HG03060 (cell line): ENCODE data around the gene CES1.
"Not testable (repeated sequence)": the region's sequence is repeated elsewhere in the genome, so short reads cannot be mapped to it uniquely, and the experiment has no call there.

Experiments used
- ATAC-seq: cut with Tn5 transposase; IDR thresholded peaks from one replicate; pipeline ENCODE4 v1.9.1; 2021; ENCODE audit warnings: low read depth, moderate number of reproducible peaks; ENCODE audit not compliant: unreplicated experiment

The CES1 gene

DNA sequence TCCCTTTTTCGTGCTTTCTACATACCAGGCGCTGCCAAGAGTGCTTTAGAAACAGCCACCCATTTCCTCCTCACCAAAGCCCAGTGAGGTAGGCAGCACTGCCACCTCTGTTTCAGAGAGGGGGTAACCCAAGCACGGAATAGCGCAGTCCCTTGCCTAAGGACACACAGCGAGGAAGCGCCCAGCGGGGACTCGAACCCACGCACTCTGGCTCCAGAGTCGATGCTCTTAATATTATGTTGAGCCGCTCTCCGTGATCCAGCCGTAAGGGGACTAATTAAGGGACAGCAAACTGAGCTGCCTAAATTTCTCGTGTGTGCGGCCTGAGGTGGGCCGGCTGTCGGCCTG, 497 bp downstream of the CES1 start:
- ATAC-seq, result no peak

DNA sequence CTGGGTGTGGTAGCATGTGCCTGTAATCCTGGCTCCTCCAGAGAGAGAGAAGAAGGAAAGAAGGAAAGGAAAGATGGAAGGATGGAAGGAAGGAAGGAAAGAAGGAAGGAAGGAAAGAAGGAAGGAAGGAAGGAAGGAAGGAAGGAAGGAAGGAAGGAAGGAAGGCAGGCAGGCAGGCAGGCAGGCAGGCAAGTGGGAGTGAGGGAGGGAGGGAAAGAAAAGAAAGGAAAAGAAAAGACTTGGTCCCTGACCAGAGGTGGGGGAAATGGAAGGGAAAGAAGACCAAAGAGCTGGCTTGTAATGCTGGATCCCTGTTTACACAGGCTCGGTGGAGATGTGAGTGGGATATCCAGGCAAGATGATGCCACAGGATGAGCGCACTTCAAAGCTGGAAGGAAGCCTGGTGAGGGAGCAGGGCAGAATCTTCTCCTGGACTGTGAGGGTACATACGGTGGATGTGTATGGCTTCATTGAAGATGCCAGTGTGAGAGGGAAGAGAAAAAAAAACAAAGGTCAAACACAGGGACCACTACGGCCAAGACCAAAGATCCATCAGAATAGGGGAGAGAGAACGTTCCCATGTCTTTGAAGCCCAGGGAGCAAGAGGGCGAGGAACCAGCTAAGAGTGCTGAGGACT, 2.1 kb downstream of the CES1 start:
- no peak for ATAC-seq

DNA sequence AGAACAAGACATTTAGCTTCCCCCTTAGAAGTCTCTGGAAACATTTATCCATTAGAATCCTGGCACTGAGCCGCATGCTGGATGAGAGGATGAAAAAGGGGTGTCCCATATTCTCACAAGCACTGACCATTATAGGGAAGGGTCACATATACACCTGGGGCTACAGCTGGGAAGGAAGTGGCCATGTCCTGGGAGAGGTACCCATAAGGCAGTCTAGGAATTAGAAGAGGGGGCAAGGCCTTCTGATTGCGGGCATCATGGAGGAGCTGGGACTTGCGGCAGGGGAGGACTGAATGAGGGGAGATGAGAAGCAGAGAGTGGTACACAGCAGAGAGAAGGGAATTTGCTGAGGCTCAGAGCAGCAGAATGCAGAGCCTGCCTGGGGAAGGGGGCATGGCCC, 3.7 kb downstream of the CES1 start:
- ATAC-seq, result not testable (repeated sequence)

GRCh38 chr16:55828680-55829079, 4.2 kb downstream of the CES1 start:
- no peak for ATAC-seq

DNA sequence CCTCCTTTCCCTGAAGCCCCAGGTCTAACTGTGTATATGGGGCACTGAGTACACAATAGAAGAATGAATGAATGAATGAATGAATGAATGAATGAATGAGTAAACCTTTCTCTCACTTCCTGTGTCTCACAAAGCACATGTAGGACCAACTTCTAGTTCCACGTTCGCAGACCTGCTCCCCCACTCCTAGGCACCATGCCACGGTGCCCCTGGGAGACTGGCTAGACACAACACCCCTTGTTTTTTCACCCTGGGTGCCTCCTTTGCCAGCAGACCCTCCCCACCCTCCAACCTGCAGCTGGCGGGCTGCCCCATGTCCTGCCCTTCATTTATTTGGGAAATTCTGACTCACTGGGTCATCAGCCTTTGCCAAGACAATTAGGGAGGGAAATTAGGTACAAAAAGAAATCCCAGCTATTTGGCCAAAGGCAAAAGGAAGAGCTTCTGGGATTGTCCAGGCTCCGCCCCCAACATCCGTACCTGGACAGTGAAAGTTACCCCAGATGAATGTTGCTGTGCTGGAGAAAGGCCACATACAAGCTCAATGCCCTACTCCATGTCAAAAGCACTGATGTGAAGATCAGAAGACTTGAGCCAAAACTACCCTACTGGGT, 7.7 kb downstream of the CES1 start:
- no peak for ATAC-seq

- no peak for ATAC-seq
Measured at GRCh38 chr16:55824473-55825000, 8.4 kb downstream of the CES1 start.

GRCh38 chr16:55822280-55822810, 10.6 kb downstream of the CES1 start:
- no peak for ATAC-seq

DNA sequence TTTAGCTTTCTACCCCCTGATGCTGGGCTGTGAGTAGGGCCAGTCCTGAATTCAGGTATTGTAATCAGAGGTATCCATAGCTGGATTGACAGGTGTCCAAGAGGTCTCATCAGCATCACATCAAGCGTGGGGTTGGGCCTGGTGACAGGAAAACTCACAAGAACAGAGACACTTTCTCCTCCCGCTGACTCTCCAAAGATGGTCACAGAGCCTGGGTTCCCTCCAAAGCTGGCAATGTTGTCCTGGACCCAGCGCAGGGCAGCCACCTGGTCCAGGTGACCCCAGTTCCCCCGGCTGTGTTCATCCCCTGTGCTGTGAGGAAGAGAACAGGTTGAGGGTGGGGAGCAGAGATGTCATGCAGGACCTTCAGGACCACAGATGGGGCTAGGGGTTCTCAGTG, 11.7 kb downstream of the CES1 start:
- ATAC-seq, result no peak

- no peak for ATAC-seq
Measured at GRCh38 chr16:55820615-55821014, 12.3 kb downstream of the CES1 start.

- no peak for ATAC-seq
Measured at GRCh38 chr16:55817236-55817912, 15.5 kb downstream of the CES1 start.

- not testable (repeated sequence) for ATAC-seq
Measured at GRCh38 chr16:55816222-55816621, 16.7 kb downstream of the CES1 start.

DNA sequence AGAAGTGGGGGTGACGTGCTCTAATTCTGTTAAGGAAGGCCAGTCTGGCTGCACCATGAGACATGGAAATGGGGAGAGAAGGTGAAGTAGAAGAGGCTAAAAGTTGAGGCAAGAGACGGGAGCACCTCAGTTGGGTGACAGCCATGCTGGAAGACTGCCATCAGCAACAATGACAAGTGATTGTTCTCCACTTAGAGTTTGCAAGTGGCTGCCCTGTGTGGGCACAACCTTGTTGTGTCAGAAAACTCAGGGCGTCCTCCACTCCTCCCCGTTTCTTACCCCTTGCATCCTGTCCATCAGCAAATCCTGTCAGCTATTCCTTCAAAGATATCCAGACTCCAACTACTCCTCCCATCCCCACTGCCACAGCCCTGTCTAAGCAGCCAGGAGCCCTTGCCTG, 17.6 kb downstream of the CES1 start:
- ATAC-seq, result no peak

DNA sequence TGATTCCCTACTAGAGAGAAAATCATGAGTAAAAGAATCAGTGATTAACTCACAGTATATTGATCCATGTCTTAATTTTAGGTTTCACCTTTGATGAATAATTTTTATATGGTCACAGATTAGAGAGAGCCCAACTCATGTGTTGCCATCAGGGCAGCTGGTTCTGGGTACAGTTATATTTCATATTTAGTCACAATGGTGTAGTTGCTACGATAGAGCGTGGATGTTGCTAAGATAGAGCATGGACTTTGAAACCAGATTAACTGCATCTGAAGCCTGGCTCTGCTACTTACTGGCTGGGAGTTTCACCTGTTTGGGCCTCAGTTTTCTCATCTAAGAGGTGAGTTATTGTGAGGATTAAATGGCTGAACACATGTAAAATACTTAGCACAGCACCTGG, 18.7 kb downstream of the CES1 start:
- not testable (repeated sequence) for ATAC-seq

- ATAC-seq, result not testable (repeated sequence)
Measured at GRCh38 chr16:55813730-55814129, 19.2 kb downstream of the CES1 start.

DNA sequence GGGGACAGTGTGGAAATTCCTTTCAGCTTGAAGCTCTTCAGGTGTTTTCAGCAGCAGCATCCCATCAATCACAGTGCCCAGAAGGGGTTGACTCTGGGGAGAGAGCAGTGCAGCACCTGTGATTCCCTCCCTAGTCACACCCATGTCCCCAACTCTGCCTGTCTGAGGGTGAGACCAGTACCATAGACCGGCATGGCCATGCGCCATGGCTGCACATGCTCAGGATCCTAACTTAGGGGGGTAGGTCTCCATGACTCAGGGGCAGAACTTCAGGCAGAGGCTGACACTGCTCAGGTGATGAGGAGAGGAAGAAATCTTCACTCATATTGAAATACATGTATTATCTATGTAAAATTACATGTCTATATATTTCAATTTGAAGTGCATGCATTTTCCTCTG, 19.9 kb downstream of the CES1 start:
- no peak for ATAC-seq

- ATAC-seq, result no peak
Measured at GRCh38 chr16:55811811-55812210, 21.1 kb downstream of the CES1 start.

- no peak for ATAC-seq
Measured at GRCh38 chr16:55810451-55810961, 22.4 kb downstream of the CES1 start.

- ATAC-seq, result no peak
Measured at GRCh38 chr16:55809851-55810250, 23.0 kb downstream of the CES1 start.

DNA sequence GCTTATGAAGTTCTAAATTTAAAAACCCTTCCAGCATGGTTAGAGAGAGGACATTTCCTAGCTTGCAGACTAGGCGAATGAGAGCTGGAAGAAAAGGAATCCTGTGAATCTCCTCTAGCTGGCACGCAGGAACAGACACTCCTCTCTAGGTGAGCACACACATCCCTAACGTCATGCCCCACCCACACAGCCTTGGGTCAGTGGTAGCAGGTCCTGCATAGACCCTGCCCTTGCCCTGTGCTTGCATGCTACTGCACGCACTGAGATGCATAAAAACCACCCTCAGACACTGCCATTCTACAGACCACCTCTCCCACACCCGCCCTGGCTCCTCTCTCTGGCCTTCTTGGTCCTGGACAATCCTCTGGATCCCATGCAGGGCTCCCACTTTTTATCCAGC, 23.5 kb downstream of the CES1 start:
- no peak for ATAC-seq

- not testable (repeated sequence) for ATAC-seq
Measured at GRCh38 chr16:55808286-55808685, 24.6 kb downstream of the CES1 start.

- not testable (repeated sequence) for ATAC-seq
Measured at GRCh38 chr16:55805104-55805503, 27.8 kb downstream of the CES1 start.
